Inflammatory macrophage (primary cell): ENCODE data around the gene PLEKHG4.

Source experiments
- DNase-seq, 2 donors: peaks; one replicate each; pipeline ENCODE4 v3.0.0-alpha.2; 2020 to 2022

The PLEKHG4 gene

DNA sequence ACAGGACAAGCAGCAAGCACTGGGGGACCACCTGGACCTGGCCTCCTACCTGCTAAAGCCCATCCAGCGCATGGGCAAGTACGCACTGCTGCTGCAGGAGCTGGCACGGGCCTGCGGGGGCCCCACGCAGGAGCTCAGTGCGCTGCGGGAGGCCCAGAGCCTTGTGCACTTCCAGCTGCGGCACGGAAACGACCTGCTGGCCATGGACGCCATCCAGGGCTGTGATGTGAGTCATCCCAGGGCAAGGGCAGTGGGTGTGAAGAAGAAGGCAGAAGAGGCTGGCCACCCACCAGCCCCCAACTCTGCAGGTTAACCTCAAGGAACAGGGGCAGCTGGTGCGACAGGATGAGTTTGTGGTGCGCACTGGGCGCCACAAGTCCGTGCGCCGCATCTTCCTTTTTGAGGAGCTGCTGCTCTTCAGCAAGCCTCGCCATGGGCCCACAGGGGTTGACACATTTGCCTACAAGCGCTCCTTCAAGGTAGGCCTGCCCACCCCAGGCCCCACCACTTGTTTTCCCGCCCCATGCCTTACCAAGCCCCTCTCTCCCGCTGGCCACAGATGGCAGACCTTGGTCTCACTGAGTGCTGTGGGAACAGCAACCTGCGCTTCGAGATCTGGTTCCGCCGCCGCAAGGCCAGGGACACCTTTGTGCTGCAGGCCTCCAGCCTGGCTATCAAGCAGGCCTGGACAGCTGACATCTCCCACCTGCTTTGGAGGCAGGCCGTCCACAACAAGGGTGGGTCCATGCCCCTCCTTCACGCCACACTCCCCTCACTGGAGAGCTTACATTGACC is 7.3 kb downstream of the PLEKHG4 start:
- DNase-seq: no peak

DNA sequence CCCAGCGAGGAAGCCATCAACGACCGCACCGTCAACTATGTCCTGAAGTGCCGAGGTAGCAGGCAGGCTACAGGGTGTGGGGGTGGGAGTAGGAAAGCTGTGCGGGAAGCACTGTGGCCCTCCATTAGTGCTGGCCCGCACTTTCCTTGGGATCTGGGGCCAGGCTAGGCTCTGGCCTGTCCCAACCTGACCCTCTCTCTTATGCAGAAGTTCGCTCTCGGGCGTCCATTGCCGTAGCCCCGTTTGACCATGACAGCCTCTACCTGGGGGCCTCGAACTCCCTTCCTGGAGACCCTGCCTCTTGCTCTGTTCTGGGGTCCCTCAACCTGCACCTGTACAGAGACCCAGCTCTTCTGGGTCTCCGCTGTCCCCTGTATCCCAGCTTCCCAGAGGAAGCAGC is 8.6 kb downstream of the PLEKHG4 start:
- DNase-seq: no peak

DNA sequence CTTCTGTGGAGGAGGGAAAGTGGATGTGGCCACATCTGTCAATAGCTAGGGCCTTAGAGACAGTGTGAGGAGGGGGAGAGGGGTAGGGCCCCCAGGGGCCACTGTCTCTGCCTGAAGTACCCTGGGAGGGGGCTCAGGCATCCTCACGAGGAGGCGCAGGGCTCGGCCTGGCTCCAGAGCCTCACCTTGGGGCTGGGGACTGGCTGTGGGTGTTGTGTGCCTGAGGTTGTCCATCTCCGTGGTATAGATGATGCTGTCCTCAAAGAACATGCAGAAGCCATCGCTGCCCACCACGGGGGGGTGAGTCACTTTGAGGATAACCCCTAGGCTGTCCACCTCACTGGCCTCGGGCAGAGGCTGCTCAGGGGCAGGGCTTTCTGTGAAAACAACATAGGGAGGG is 12.1 kb downstream of the PLEKHG4 start:
- DNase-seq: no peak

DNA sequence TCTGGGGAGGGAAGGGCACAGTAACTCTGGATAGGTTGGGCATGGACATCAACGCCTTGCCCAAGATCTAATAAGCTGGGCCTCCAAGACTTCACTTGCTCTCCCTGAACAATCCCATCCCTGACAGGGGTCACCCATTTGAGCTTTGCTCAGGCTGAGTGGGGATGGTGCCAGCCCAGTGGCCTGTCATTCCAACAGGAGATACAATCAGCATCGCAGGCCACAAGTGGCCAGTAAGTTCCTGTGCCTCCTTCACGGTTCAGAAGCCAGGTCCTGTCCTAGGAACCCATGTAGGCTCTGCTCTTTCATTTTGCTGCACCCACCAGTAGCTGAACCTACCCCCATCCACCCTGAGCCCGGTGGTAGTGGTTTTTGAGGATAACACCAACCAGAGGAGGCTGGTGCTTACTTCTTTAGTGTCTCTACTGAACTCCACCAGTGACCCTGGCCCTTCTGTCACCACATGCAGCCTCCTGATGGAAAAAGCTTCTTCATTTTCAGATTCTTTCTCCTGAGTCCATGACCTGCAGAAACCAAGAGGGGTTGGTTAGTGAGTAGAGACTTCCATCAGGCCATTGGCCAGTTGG is 14.9 kb downstream of the PLEKHG4 start:
- DNase-seq: no peak

DNA sequence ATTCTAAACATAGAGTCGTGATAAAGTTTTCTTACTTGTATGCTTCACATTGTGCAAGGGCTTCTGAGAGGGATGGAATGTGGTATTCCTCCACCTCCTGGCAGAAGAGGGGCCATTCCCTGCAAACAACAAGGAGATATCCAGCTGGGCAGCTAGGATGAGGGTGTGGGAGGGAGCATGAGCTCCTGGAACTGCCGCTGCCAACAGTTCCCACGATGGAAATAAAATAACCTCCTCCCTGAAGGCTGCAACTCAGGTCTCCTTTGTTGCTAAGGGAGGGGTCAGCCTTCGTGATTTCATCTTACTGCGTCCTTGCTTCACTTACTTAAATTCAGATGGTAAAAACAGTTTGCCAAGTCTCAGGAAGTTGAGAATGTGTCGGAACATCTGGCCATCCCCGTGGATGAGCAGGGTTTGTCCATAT is 15.6 kb downstream of the PLEKHG4 start:
- no peak for DNase-seq

DNA sequence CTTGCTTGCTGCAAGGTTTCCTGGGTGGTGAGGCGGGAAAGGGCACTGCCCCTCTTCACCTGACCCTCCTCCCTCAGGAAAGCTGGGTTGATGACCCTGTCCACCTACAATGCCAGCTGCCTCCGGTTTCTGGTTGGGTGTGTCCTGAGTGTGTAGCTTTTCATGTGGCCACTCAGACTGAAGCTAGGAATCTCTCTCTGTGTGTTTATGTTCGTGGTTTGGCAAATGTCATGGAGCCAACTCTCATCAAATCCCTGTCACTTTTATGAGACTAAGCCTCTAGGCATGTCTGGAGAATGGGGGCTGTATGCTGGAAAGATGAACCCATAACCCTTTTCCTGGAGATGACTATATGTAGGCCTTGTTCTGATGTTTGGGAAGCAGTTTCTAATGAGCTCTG is 17.1 kb downstream of the PLEKHG4 start:
- DNase-seq: no peak

DNA sequence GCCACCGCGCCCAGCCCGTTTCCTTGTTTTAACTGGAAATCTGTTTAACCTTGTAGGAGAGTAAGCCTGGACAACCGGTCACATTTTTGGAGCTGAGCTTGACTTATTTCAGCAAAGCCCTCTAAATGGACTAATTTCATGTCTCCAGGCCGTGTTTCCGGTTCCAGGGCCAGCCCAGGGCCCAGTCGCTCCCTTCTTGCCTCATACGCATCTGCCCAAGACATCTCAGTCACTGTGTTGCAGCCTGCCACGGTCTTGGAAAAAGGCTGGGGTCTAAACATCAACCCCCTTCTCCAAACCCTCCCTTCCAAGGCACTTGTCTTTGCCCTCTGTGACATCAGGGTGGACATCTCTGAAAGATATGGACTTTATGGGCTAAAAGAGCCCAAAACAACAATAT is 18.9 kb downstream of the PLEKHG4 start:
- DNase-seq: no peak

DNA sequence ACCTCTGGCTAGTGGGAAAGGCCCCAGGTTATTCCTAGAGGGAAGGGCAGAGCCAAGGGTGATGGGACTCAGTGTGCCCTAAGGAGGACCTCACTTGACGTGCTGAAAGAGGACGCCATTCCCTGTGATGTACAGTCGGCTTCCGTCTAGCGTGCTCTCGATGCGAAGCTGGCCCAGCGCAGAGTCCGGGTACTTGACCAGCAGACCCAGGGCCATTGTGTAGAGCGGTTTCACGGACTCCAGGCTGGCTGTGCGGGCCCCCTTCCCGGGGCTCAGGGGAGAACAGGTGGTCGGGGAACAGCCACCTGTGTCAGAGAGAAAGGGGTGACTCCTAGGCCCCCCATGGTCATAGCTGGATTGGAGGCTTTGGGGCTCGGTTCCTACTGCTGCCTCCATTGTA is 19.9 kb downstream of the PLEKHG4 start:
- DNase-seq: no peak

DNA sequence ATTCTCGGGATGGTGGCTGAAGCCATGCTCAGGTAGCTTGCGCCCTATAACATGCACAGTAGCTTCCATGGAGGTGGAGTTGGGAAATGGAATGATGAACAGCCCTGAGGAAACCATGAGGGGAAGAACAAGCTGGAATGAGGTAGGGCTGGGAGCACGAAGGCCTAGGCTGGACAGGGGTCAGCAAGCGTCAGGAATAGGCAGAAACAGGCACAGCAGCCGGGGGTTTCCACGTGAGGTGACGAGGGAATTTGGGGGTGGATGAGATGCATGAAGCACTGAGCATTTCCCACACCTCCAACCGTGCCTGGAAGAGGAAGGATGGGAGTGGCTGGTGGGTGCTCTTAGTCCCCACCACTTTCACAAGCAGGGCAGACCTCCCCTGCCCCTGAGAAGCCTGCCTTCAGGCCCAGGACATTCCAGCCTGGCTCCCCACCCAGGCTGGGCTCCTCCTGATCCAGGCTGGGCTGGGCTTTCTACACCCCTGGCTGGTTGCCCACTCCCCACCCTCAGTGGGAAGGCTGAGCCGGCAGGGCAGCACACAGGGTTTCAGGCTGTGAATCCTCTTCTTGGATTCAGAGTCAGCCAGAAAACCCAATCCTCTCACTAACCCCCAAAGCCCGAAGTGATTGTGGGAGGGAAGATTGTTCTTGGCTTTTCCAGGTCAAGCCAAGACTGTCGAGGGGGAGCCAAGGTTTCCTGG is 21.9 kb downstream of the PLEKHG4 start:
- DNase-seq: no peak

DNA sequence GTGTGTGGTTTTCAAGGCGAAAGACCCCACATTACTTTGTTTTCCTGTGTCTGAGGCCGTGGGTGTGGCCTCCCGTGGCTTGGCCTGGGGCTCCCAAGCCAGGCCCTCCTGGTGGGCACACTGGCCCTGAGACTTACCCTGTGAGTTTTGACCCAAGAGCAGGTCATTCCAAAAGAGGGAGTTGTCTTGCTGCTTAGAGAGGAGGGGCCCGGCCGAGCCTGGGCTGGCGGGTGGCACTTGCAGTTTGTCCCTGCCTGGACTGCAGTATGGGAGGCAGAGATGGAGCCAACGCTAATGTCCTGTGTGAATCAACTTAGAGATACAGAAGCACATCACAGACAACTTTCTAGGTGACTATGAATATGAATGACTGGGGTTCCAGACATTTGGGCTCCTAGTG is 22.7 kb downstream of the PLEKHG4 start:
- DNase-seq: no peak

DNA sequence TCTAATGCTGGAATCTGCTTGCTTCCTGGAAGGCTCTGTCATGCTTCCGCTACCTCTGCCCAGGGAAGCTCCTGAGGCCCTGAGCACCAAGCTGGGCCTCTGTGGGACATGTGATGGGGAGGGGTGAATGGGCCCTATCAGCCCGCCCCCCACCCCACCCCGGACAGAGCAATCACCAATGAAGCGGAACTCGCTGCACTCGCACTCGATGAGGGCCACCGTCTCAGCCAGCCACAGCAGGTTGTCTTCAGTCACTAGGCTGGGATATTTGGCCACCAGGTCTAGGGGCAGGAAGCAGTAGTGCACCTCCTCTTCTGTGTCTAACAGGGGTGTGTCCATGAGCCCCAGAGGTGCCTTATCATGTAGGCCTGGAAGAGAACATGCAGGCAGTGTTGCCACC is 23.6 kb downstream of the PLEKHG4 start:
- DNase-seq: no peak

DNA sequence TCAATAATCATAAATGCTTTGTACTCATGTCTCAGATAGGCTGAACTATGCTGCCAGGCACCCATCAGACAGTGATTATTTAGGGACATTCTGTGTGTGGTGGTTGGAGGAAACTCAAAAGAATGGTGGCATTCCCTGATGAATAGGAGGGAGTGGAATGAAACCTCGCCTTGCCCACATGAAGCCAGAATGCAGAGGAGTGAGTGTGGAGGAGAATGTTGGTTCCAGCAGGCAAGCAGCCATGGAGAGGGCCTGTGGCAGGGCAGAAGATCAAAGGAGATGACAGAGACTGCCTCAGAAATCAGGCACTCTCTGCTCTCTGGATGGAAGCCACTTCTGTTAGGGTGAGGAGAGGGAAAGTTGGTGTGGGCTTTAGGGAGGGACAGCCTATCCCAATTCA is 24.7 kb downstream of the PLEKHG4 start:
- no peak for DNase-seq

DNA sequence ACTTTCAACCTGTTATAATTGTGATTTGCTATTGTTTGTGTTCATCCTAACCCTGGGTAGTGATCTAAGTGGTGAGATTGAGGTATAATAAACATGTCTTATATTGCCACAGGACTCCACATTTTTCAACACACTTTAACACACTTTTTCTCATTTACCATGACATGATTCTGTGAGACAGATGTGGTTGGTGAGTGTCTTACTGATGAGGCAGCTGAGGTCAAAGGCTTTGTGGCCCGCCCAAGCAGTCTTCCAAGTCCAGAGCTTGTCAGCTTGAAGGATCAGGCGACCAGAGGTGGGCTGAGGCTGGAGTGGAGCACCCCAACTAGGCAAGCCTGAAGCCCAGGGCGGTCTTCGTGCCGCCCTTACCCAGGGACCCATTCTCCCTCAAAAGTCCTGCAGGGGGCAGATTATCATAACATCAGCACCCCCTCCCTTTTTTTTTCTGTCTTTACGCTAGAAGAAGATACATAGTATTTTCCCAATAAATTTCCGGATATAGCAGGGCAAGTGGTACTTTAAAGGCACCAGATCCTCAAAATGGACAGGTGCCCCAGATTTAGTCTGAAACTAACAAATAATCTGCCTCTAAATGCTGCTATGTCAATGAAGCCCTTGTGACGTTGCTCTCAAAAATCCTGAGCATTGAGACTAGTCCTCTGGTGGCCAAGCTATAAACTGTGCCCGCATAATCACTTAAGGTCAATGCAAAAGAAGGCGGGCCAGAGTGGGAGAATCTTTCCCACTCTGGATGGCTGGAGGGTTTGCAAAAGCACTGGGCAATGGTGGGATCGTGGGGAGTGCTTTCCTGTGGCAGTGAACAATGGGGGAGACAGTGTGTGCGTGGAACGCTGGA is 26.1 kb downstream of the PLEKHG4 start:
- DNase-seq: no peak

DNA sequence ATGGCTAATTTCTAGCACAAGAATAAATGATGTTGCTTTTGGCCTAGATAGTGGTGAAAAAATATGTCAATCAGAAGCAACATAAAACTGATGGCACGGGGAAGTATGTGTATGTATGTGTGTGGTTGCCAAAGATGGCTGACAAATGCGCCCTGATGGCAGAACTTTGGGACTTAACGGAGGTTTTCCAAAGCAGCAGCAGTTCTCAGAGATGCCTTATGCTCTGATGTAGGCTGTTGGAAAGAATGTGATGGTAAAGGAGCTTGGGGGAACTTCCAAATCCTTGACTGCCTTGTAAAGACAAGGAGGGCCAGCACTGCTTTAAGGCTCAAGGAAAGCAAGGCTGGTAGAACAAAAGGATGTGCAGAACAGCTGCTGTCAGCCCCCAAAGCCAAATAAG is 31.2 kb downstream of the PLEKHG4 start:
- no peak for DNase-seq

DNA sequence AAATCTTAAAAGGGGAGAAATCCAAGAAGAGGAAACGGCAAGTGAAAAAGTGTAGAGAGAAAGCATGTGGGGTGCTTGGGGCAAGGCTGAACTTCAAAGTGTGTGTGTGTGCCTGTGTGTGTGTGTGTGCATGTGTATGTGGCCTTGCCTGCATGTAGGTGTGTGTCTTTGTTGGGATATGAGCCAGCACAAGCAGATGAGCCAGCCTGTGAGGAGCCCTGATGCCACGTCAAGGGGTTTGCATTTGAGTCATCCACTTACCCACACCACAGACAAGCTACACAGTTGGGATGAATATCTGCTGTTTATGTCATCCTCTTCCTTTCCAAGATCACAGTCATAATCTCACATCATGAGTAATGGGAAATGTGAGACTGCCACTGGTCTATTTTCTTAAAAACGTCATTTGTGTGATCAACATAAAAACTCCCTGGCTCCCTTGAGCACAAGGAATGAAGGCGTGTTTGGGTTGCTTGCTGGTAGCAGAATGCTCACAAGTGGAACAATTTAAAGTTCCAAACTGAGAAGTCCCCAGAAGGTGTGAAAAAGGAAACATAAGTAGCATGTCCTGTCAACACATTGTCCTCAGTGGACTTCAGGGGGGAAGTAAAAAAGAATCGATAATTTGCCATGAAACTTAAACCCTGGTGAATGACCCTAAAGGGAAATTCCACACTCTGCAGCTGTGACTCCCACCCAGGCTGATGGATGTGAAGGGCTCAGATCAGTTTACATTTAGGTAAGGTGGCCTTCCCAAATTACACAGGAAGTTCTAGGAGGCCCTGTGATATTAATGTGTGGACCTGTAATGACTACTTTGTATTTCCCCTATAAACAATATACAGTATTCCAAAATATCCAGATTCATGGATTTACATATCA is 32.5 kb downstream of the PLEKHG4 start:
- DNase-seq: peak in 1 of 2 donors; percentile 7

DNA sequence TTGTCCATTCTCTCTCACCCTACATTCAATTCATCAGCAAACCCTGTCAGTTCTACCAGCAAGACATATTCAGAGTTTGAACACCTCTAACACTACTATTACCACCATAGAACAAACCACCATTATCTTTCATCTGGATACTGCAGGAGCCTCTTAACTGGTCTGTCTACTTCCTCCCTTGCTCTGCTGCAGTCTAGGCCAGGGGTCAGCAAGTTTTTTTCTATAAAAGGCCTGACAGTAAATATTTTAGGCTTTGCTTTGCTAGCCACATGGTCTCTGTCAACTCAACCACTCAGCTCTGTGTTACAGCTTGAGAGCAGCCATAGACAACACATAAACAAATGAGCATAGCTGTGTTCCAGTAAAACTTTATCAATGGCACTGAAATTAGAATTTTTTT is 33.4 kb downstream of the PLEKHG4 start:
- peak in 1 of 2 donors; percentile 11 for DNase-seq

DNA sequence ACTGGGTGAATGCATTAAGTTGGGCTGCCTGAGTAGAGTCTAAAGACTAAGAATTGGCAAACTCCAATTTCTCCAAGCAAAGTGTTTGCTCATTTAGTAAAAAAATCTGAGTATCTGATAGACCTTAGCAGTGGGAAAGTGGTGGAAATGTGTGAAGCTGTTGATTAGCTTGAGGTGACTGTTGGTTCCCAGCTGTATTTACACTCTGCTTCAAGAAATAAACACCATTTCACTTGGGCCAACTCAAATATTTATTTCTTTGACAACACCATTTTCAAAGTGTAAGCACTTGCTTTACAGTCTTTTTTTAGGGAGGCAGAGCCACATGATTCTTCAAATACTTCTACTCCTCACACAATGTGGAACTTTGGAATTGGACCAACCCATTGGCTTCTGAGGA is 38.5 kb downstream of the PLEKHG4 start:
- no peak for DNase-seq

DNA sequence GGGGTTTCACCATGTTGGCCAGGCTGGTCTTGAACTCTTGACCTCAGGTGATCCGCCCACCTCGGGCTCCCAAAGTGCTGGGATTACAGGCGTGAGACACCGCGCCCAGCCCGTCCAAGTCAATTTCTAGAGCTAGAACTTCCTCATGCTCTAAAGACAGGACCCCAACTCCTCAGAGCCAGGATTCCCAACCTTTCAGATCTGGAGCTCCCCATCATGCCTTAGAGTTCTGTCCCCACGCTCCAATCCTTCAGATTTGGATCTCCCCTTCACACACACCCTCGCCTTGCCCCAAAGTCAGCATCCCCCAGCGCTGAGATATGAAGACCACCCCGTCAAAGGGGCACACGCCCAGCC is 46.8 kb downstream of the PLEKHG4 start:
- DNase-seq: no peak

DNA sequence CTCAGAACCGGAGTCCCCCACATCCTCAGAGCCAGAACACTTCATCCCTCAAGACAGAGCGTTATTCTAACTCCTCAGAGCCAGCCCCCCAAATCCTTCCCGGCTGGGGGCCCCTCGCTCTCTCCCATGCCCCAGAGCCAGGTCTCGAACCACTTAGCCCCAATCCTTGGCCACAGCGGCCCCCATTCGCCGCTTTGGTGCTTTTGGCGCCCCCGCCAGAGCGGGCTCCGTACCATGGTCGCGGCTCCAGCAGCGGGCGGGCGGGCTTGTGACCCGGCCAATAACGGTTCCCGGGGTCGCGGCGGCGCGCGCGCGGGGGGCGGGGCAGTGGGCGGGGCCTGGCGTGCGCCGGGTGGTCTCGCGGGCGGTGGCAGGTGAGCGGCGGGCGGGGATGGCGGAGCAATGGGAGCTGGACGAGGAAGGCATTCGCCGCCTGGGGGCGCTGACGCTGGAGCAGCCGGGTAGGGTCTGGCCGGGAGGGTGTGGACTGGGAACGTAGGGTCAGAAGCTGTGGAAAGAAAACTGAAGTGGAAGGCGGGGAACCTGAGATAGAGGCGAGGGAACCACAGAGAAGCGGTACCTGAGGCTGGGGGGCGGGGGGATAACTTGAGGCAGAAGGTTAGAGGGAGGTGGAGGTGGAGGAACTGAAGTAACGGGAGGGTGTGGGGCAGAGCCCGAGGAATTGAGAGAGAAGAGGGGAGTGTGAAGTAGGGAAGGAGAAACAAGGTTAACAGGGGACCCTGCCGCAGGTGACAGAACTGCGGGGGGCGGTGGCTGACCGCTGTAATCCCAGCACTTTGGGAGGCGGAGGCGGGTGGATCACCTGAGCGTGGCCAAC is 47.4 kb downstream of the PLEKHG4 start, which contains the start of the genes KCTD19 and LRRC36:
Gene KCTD19, minus strand, starts transcription at position 270 of the 838 bp plus-strand sequence. Its CDS starts 34 bp downstream, at position 236.
Gene LRRC36, plus strand, starts transcription at position 344 of the 838 bp plus-strand sequence. Its CDS starts 48 bp downstream, at position 392.
- peak; percentile 8 to 15 for DNase-seq

DNA sequence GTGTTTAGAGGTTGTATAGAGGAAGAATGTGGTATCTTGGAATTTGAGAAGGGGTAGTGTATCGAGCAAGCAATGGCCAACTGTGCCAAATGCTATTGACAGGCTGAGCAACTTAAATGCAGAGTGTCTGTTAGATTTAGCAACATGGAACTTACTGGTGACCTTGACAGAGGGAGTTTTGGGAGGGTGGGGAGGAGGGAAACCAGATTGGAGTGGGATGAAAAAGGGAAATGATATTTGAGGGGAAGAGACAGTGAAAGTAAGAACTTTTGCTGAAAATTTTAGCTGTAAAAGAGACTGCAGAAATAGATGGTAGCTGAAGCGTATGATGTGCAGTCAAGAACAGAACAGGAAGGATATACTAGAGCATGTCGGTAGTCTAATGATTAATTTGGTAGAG is 48.4 kb downstream of the PLEKHG4 start:
- DNase-seq: peak; percentile 23 to 38

DNA sequence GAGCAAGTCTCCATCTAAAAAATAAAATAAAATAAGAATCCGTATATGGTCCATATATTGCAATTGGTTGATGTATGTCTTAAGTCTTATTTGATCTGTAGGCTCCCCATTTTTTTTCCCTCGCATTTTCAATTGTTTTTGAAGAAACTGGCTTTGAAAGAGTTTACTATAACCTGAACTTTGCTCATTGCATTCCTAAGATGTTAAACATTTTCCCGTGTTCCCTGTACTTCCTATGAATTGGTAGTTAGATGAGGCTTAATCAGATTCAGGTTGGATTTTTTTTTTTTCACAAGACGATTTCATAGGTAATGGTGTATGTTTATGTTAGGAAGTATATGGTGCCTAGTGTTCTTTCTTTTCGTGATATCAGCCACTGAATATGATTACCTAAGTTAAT is 50.6 kb downstream of the PLEKHG4 start:
- no peak for DNase-seq
